Subcutaneous adipose tissue (tissue), 4 donors: ENCODE results near the gene VSIG4. TPM values are rescaled to one million over a fixed set of nuclear protein-coding genes. Genes with fewer than 3 reads are reported as not detected.

ENCODE experiments used
- CTCF ChIP-seq: fragments of 450-650 bp; IDR thresholded peaks from one replicate; pipeline ENCODE4 v1.5.1; 2016; ENCODE audit warnings: low read depth, mild to moderate bottlenecking, control low read depth, antibody characterized with exemption, moderate library complexity
- total RNA-seq, 4 donors: library from RNA; depleted of rRNA; stranded (reverse); fragments of >200 nt; gene quantifications; one replicate each; pipeline ENCODE4 v1.1.0, GENCODE V29; 2016

The VSIG4 gene
- total RNA-seq, 4 donors from 2014 or later = 202 to 793 (median 487) TPM

GRCh38 chrX:65999563-66000148 is 40.2 kb downstream of the VSIG4 start:
- no peak for TF ChIP-seq CTCF

- TF ChIP-seq CTCF = no peak
These were observed 40.8 kb downstream of the VSIG4 start for GRCh38 chrX:65999029-65999562.

- TF ChIP-seq CTCF = no peak
These were observed 41.7 kb downstream of the VSIG4 start for GRCh38 chrX:65997978-65998717.

- no peak for TF ChIP-seq CTCF
These were observed 45.1 kb downstream of the VSIG4 start for GRCh38 chrX:65994519-65995506.

GRCh38 chrX:65993915-65994460 is 45.9 kb downstream of the VSIG4 start:
- no peak for TF ChIP-seq CTCF

- TF ChIP-seq CTCF = no peak
These were observed 46.5 kb downstream of the VSIG4 start for GRCh38 chrX:65993332-65993731.
